ENCODE results near the gene RAB3D.
A peak's percentile ranks its signal among the peaks of the same experiment; 100 is the strongest.
"Not testable (repeated sequence)": the region's sequence is repeated elsewhere in the genome, so short reads cannot be mapped to it uniquely, and the experiment has no call there.

RAB3D gene, protein sequence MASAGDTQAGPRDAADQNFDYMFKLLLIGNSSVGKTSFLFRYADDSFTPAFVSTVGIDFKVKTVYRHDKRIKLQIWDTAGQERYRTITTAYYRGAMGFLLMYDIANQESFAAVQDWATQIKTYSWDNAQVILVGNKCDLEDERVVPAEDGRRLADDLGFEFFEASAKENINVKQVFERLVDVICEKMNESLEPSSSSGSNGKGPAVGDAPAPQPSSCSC

DNA sequence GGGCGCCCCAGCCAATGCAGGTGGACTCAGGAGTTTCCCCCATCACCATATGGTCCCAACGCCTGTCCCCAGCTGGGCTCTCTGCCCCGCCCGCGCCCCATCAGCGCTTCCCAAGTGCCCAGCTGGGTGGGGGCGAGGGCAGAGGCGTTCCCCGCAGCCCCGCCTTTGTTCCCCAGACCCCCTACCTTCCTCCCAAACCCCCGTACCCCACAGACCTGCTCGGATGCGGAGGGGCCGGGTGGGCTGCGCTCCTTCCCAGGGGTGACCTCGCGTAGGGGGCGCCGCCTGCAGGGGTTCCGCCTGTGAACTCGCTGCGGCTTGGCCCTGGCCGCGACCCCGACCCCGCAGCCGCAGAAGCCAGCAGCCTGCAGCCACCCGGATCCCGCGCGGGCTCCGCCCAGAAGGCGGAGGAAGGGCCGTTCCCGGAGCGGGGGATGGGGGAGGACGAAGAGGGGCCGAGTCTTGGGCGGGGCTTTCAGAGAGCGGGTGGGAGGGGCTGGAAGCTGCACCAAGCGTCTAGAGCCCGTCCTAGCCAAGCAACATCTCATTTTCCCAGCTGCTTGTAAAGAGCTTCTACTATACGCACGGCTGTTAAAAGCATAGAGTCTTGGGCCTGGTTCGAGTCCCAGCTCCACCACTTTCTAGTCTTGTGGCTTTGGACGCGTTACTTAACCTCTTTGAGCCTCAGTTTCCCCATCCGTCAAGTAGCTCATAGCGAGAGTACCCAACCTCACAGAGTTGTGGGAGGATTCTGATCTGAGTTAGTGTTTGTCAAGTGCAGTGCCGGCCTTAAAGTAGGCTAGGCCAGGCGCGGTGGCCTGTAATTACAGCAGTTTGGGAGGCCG, at the start of gene RAB3D:
Gene RAB3D, minus strand, starts transcription at position 404 of the 845 bp plus-strand sequence. CDS start 2,258 bp downstream, outside the sequence.
- peak; percentile 72 for DNase-seq (ENCODE audit: low read depth)

DNA sequence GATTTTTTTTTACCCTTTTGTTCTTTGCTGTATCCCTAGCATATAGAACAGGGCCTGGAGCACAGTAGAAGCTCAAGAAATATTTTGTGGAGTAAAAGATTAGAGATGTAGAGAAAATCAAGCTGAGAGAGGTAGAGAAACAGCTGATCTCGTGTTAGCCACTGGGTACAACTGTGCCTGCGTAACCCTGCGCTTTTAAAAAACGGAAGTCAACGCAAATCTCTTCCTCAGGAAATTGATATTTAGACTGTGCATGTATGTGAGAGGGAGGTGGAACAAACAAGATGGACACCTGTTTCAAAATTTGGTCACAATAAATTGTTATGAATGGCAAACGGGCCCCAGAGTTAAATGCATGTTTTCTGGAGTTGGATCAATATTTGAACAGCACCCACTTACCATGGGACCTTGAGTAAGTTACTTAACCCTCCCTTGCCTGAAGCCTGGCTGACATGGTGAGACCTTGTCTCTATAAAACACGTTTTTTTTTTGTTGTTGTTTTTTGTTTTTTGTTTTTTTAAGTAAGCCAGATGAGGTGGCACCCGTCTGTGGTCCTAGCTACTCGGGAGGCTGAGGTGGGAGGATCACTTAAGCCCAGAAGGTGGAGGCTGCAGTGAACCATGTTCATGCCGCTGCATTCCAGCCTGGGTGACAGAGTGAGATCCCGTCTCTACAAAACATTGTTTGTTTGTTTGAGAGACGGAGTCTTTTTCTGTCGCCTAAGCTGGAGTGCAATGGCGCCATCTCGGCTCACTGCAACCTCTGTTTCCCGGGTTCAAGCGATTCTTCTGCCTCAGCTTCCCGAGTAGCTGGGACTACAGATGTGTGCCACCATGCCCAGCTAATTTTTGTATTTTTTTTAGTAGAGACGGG, 47.9 kb upstream of the RAB3D start:
- DNase-seq (ENCODE audit: low read depth): no peak

DNA sequence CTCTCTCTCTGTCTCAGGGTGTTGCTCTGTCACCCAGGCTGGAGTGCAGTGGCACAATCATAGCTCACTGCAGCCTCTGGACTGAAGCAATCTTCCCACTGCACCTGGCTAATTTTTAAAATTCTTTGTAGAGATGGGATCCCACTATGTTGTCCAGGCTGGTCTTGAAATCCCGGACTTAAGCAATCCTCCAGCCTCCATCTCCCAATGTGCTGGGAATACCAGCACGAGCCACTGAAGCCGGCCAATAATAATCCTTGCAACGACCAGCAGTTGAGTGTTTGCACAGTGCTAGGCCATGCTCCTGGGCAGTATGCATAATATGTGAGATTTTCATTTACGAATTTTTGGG, 45.3 kb upstream of the RAB3D start:
- DNase-seq (ENCODE audit: low read depth): no peak

DNA sequence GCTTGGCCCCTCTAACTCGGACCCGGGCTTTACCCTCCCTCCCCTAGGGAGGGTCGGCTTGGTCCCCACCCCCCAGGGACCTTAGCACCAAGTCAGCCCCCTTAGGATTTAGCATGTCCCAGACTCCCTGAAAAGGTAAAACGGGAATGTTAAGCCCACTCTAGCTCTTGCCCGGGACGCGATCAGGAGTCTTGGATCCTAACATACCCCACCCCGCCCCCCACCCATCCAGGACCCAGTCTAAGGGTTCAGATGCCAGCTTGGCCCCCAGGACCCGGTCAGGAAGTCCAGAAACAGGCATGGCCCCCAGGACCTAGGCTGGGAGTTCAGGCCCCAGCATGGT, 44.2 kb upstream of the RAB3D start:
- no peak for DNase-seq (ENCODE audit: low read depth)

DNA sequence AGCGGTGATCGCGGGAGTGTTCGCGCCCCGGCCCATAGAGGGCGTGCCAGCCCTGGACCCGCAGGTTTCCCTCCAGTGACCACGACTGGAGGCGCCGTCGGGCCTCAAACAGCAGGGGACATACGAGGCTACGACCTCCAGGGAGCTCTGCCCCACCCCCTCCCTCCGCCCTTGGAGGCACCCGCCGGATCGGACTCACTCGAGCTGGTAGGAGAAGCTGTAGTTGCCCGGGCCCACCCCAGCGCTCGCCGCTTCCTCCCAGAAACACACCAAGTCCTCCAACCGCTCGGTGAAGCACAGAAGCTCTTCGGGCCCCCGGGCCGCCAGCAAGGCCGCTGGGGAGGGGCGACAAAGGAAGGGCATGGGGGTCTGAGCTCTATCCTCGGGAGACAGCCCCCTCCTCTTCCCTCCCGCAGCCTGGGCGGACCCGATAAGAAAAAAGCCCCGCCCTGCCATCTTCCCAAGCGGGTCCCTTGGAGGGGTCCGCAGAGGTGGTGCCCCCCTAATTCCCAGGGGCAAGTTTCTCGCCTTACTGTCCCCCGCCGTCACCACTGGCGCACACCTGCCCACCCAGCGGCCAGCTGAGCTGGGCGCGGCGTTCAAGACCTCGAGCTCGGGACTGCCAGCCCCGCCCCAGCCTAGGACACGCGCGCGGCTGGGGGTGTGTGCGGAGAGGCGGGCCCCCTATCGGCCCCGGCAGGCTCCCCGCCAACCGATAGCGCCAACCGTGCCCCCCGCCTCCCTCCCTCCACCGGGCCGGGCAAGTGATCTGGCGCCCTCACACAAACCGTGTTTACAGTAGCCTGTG, 43.6 kb upstream of the RAB3D start:
- DNase-seq (ENCODE audit: low read depth): peak; percentile 19

DNA sequence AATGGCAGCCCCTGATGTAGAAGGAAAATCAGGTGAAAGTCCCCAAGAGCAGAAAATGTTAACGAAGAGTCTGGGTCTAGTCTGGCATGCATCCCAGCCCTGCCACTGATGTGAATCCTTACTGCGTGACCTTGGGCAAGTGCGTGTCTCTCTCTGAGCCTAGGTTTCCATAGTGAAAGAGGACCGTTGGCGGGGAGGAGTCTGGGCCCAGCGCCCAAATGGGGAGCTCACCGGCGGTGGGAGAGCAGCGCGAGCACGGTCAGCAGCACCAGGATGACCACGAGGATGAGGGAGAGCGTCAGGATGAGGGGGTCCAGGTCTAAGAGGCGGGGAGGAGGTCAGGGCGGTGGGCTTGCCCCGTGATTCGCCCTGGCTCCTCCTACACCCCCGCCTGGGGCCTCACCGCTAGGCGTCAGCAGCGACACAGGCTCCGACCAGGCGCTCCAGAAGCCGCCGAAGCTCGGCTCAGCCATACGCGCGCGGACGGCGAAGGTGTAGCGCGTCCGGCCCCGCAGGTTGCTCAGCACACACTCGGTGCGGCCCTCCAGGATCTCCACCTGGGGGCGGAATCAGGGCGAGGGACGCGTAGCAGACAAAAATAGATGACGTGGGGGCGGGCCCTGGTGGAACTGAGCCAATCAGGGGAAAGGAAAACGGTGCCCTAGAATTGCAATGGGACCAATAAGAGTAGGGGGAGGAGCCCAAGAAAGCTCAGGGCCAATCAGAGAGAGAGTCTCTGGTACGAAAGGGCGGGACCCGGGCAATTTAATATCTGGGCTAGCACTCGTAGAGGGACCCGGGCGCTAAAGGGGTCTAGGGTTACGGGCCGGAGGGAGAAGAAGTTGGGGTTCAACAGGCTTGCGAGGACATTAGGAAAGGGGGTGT, 41.4 kb upstream of the RAB3D start:
- DNase-seq (ENCODE audit: low read depth): peak; percentile 94

DNA sequence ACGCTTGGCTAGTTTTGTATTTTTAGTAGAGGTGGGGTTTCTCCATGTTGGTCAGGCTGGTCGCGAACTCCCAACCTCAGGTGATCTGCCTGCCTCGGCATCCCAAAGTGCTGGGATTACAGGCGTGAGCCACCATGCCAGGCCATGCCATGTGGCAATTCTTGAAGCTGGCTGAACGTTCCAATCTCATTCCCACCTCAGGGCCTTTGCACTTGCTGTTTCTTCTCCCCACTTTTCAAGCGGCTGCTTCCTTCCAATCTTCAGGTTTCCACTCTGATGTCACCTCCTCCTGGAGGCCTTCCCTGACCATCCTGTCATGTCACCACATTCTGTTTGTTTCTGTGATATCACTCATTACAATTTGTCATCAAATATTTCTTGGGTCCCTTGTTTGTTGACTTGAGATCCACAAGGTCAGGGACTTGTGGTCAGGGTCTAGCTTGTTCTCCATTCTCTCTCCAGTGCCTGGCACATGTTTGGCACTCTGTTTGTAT, 40.4 kb upstream of the RAB3D start:
- no peak for DNase-seq (ENCODE audit: low read depth)

DNA sequence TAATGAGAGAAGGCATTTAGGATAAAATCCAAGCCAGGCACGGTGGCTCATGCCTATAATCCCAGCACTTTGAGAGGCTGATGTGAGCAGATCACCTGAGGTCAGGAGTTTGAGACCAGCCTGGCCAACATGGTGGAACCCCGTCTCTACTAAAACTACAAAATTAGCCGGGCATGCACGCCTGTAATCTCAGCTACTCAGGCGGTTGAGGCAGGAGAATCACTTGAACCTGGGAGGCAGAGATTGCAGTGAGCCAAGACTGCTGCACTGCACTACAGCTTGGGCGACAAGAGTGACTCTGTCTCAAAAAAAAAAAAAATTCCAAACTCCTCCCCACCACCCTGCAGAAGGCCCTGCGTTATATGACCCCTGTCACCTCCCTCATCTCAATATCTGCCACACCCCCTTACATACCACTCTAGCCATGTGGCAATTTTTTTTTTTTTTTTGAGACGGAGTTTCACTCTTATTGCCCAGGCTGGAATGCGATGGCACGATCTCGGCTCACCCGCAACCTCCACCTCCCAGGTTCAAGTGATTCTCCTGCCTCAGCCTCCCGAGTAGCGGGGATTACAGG, 39.9 kb upstream of the RAB3D start:
- DNase-seq (ENCODE audit: low read depth): not testable (repeated sequence)

DNA sequence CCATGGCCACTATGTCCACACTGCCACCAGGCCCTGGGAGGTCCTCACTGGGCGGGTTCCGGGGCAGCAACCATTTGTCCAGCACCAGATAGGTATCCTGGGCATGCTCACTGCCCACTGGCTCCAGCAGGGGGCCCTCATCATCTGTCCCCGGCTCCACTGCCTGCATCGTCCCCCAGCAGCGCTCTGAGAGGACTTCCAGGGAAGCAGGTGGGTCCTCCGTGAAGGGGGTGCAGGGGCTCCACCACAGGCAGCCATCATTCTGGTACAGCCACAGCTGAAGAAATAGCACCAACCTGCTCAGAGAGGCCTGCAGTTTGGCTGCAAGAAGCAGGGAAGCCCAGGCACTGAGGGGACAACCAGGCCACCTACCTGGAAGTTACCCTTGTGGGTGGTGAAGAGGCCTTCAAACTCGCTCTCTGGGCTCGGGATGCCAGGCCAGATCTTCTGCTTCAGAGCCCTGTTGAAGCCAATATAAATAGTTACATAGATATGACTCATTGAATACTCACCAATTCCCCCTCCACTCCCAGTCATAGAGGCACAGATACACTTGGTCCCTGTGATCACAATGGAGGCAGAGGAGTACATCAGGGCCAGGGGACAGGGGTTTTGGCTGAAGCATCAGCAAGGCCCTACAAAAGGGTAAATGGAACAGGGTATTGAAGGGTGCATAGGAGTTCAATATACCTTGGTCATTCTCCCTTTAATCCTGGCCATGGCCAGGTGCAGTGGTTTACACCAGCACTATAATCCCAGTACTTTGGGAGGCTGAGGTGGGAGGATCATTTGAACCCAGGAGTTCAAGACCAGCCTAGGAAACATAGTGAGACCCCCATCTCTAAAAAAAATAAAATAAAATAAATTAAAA, 39.1 kb upstream of the RAB3D start:
- no peak for DNase-seq (ENCODE audit: low read depth)

DNA sequence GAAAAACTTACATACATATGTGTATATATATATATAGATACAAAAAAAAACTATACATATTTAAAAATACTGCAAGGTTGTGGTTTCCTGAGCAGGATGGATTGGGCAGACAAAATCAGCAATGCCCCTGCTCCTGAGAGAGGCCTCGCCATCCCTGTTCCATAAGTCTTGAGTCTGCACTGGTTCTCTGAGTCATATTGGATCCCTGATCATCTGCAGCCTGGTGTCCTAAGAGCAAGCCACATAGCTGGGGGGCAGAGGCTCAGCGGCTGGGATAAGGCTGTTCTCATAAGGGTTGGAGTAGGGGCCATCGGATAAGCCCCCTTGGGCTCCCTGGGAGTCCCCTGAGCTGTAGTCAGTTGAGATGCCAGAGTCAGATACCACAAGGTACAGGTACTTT, 38.3 kb upstream of the RAB3D start:
- DNase-seq (ENCODE audit: low read depth): no peak

DNA sequence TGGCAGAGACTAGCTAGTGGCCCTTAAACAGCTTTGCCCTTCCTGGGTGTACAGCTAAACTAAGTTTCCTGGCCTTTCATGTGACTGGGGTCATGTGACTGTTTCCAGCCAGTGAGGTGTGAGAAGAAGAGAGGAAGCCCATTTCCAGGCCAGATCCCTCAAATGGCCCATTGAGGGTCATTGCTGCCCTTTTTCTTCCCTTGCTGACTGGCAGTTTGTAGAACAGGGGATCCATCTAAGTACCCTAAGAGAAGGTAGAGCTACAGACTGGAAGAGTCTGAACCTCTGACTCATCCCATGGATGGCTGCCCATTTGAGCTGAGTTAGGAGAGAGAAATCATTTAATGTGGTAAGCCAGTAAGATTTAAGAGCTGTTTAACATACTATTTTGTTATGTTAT, 37.8 kb upstream of the RAB3D start:
- no peak for DNase-seq (ENCODE audit: low read depth)

DNA sequence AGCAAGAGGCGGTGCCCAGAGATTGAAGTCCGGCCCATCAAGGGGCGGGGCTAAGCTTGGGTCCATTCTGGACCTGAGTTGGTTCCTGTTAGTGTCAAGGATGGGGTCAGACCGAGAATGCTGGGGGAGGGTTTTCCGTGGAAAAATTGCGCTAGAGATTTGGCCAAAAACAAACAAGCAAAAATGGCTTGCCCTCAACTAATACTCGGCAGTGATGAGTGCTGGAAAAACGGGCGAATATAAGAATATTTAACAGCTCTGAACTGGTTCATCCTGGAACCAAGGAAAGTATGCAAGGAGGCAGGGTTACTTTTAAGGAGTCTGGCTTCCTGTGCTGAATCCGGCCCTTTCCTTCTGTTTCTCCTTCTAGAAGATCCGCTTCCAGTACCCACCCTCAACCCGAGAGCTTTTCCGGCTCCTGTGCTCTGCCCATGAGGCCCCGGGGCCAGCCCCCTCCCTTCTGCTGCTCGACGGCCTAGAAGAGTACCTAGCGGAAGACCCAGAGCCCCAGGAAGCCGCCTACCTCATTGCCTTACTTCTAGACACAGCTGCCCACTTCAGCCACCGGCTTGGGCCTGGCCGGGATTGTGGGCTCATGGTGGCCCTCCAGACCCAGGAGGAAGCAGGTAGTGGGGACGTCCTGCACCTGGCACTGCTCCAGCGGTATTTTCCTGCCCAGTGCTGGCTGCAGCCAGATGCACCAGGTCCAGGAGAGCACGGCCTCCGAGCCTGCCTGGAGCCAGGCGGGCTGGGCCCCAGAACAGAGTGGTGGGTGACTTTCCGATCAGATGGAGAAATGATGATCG, 35.9 kb upstream of the RAB3D start:
- DNase-seq (ENCODE audit: low read depth): peak; percentile 60

DNA sequence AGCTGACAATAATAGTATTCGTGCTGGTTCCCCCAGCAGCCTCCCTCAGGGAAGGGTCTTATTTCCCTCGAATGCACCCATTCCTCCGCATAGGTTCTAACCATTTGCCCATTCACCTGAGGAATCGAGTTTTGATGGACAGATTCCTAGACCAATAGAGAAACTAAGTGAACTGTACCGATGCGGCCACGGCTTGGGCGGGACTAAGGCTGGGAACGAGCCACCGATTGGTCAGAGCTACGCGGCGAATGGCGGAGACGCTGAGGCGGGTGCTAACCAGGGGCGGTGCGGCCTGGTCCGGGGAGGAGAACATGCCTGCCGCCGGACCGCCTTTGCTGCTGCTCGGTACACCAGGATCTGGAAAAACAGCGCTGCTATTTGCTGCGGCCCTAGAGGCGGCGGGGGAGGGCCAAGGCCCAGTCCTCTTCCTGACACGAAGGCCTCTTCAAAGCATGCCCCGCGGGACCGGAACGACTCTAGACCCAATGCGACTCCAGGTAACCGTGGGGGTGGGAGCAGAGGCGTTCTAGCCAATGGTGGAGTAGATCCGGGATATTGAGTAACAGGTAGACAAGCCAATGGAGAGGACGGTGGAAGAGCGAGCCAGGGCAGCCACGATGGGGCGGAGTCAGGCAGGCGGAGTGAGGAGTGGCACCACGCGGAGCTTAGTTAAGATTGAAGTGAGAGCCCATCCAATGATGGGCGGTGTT, 35.1 kb upstream of the RAB3D start, which contains the start of gene SWSAP1:
Gene SWSAP1, plus strand, starts transcription at position 234 of the 710 bp plus-strand sequence. Its CDS starts 15 bp downstream, at position 249.
- DNase-seq (ENCODE audit: low read depth): peak; percentile 92

DNA sequence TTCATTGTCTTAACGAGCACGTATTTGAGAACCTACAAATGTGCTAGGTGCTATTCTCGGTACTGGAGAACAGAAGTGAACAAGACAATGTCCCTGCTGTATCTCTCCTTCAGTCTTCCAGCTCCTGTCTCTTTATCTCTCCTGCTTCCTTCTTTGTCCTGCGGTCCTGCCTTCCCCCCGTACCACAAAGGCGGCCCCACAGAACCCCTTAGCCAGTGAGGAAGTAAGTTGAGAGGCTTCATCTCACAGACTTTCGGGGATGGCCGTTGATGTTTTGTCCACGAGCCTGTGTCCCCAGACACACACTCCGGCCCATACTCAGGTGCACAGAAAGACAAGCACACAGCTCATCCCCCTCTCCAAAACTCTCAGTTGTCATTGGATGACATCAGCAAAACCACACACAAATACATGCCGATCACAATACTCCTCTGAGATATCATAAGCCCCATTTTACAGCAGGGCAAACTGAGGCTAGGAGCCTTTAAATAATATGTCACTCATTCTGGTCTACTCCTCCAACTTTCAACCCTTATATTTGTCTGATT, 34.5 kb upstream of the RAB3D start:
- no peak for DNase-seq (ENCODE audit: low read depth)

DNA sequence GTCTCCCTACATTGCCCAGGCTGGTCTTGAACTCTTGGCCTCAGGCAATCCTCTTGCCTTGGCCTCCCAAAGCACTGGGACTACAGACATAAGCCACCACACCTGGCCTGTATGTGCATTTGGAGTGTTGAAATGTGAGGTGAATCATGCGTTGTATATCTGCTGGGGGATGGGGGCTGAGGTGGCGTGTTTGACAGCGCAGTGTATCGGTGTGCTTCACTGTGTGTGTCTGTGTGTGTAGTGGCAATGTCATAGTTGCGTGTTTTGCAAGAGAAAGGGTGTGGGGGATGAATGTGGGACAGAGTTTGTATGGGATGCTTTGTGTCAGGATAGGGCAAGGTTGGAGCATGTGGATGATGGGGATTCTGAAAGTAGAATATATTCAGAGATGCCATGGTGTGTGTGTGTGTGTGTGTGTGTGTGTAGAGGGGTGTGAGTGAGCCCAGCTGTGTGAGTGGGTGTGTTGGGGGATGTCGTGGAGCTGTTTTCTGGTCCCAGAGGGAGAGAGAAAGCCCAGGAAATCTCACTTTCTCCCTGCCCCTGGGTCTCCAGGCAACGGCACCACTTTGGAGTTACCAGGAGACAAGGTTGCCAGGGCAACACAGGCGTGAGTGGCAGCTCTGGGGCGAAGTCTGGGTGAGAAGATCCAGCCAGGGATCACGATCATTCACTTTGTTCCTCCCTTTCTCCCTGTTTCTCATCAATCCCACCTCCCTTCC, 33.9 kb upstream of the RAB3D start:
- no peak for DNase-seq (ENCODE audit: low read depth)

DNA sequence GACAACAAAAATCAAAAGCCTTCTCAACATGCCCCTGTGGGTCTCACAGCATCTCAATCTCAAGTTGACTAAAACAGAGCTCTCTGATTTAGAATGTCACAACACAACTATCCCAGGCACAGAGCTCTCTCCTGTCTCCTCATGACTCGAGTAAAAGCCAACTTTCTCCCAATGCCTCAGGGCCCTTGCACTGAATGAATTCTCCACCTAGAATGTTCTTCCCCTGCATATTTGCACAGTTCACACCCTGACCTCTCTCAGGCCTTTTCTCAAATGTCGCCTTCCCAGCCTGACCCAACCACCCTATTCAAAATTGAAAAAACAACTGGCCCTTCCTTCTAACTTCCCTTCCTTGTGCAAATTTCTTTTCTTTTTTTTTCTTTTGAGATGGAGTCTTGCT, 31.3 kb upstream of the RAB3D start:
- DNase-seq (ENCODE audit: low read depth): no peak

DNA sequence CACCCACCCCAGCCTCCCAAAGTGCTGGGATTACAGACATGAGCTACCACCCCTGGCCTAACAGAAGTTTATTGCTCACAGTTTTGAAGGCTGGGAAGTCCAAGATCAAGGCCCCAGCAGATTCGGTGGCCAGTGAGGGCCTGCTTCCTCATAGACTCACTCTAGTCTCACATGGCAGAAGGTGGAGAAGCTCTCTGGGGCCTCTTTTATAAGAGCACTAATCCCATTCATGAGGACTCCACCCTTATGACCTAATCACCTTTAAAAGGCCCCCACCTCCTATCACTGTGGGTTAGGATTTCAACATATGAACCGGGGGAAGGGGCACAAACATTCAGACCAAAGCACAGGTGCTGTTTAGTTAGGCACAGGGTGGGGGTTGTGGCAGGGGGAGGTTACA, 28.1 kb upstream of the RAB3D start:
- no peak for DNase-seq (ENCODE audit: low read depth)

Data from activated T-cell treated with anti-CD3 and anti-CD28 coated beads for 1 hour (primary cell).